ENCODE data around the gene CASP9. TPM values are rescaled to one million over a fixed set of nuclear protein-coding genes. Genes with fewer than 3 reads are reported as not detected.

The CASP9 gene
- total RNA-seq, 1 donor from 2014 or later: 6.7 TPM

DNA sequence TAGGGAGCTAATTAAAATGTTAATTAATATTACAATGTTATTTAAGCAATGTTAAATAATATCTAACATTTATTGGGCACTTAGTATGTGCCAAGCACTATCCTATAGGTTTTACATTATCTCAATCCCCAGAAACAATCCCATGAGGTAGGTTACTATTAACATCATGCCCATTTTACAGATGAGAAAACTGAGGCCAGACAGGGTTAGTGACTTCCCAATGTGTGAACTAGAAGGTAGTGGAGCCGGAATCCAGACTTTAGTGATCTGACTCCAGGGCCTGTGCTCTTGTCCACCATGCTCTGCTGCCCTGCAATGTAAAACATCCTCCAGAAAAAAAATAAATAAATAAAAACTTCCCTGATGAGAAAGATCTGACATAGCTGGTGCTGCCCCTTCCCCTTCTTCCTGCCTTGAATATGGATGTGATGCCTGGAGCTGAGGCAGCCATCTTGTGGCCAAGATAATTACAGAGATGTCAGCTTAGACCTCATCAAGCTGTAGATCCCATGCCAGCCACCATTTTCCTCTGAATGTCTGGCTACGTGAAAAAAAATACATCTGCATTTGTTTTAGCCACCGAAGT, 75.0 kb downstream of the CASP9 start:
- DNase-seq (ENCODE audit: low spot score): no peak

DNA sequence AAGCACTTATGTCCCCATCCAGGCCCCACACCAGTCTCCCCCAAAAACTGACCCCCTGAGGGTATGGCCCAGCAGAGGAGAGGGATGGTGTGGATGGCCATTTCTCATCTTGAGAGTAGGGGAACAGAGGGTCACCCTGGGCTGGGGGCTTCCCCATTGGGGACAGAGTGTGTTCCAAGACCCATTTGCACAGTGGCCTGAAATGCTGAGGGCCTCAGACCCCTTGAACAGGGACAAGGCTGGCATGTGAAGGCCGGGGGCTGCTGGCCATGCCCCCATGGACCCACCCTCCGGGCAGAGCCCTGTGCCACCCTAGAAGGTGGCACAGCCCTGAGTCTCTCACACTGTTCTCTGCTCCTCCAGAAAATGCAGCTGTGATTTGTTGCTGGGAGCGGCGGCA, 77.8 kb downstream of the CASP9 start:
- no peak for DNase-seq (ENCODE audit: low spot score)

DNA sequence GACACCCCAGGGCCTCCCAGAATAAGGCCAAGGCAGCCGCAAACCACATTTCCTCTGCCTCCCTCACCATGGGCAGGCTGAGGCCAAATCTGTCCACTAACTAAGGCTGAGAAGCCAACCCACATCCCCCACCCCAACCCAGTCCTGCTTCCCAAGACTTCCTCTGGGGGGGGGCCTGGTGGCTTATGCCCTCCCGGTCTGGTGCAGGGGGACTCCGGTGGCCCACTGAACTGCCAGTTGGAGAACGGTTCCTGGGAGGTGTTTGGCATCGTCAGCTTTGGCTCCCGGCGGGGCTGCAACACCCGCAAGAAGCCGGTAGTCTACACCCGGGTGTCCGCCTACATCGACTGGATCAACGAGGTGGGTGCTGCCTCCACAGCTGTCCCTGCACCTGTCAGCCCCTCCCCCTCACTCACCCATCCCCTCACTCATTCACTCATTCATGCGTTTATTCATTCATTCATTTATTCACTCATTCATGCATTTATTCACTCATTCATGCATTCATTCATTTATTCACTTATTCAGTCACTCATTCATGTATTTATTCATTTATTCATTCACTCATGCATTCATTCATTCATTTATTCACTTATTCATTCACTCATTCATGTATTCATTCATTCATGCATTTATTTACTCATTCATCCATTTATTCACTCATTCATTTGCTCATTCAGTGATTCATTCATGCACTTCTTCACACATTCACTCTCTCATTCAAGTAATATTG, 78.5 kb downstream of the CASP9 start:
- no peak for DNase-seq (ENCODE audit: low spot score)

DNA sequence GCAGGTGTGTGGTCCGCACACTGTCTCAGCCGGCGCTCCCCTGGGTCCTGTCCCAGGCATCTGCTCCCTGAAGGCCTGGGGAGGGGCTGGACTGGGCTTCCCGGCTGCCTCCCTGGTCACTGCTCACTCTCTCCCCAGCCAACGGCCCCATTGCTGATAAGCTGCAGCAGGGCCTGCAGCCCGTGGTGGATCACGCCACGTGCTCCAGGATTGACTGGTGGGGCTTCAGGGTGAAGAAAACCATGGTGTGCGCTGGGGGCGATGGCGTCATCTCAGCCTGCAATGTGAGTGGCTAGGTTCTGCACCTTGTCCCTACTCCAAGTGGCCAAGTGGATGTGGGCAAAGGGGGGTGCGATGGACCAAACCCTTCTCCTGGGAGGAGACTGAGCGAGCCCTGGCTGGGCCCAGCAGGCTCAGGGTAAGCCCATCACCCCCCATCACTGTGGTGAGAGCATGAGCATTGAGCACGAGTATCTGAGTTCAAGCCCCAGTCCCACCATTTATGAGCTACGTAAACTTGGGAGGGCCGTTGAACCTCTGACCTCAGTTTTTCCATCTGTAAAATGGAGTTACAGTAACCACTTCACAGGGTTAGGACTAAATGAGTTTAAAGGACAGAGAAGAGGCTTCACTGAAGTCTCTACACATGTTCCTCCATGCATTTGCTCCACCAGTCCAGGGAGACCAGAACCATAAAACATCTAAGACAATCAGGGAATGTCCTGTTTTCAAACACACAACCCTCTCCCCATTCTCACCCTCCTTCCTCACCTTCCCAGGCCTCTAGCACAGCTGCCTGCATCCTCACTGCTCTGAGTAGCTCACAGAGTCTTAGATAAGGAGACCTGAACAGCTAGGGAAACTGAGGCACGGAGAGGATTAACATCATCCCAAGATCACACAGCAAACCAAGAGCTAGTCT, 79.3 kb downstream of the CASP9 start:
- peak; percentile 69 for DNase-seq (ENCODE audit: low spot score)

DNA sequence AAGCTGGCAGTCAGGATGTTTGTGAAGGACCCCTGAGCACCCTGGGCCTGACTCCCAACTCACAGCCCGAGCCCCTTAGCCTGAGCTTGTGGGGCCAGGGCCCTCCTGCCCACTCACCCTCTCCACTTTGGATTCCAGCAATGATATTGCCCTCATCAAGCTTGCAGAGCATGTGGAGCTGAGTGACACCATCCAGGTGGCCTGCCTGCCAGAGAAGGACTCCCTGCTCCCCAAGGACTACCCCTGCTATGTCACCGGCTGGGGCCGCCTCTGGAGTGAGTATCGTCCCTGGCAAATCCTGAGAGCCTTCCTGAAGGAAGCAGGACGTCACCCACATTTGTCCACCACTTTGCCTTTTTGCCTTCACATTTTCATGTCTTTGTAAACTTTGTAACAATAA, 80.7 kb downstream of the CASP9 start:
- no peak for DNase-seq (ENCODE audit: low spot score)

DNA sequence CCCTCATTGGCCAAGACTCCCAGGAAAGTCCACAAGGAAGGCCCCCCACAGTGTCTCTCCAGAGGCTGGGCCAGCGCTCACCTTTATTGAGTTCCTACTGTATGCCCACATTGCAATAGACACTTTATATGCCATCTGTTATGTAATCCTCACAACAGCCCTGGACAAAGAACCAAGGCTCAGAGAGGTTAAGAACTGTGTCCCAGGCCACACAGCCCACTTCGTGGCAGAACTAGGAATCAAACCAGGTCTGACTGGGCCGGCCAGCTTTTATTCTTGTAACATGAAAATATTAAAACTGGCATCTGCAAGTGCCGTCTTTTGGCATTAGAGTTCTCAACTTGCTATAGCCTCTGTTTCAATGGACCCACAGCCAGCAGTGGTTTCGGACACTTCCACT, 81.3 kb downstream of the CASP9 start:
- no peak for DNase-seq (ENCODE audit: low spot score)

DNA sequence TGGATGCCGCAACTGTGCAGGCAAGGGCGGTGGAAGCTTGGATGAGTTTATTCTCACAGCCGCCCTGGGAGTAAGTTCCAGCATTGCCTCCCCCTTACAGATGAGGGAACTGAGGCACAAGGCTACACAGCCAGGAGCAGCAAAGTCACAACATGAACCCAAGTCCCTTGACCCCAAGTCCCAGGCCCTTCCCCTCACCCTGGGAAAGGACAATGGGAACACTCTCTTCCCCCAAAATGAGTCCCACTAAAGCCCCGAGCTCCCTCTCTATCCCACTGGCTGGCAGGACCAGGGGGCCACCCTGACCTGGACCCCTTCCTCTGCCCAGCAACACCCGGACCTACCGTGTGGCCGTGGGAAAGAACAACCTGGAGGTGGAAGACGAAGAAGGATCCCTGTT, 81.9 kb downstream of the CASP9 start:
- DNase-seq (ENCODE audit: low spot score): no peak

Other genes with a start within 250 kb of the CASP9 start
- gene EFHD2, start 114.3 kb downstream of the CASP9 start, total RNA-seq (ENCODE audit: insufficient read depth, low replicate concordance): 13.0 TPM
- 0.96 TPM for gene CTRC, start 85.8 kb downstream of the CASP9 start, total RNA-seq (ENCODE audit: insufficient read depth, low replicate concordance)
- gene CELA2A, start 67.5 kb downstream of the CASP9 start, total RNA-seq (ENCODE audit: insufficient read depth, low replicate concordance): not detected
- not detected for gene CELA2B, start 48.1 kb downstream of the CASP9 start, total RNA-seq (ENCODE audit: insufficient read depth, low replicate concordance)
- gene DNAJC16, start 2.6 kb upstream of the CASP9 start, total RNA-seq (ENCODE audit: insufficient read depth, low replicate concordance): 18.5 TPM
- 1.9 TPM for gene AGMAT, start 60.8 kb upstream of the CASP9 start, total RNA-seq (ENCODE audit: insufficient read depth, low replicate concordance)
- 16.1 TPM for gene DDI2, start 93.2 kb upstream of the CASP9 start, total RNA-seq (ENCODE audit: insufficient read depth, low replicate concordance)
- gene PLEKHM2, start 160.1 kb upstream of the CASP9 start, total RNA-seq (ENCODE audit: insufficient read depth, low replicate concordance): 26.0 TPM
- gene SLC25A34, start 212.0 kb upstream of the CASP9 start, total RNA-seq (ENCODE audit: insufficient read depth, low replicate concordance): 0.48 TPM
- gene TMEM82, start 218.3 kb upstream of the CASP9 start, total RNA-seq (ENCODE audit: insufficient read depth, low replicate concordance): not detected
- gene FBLIM1, start 234.6 kb upstream of the CASP9 start, total RNA-seq (ENCODE audit: insufficient read depth, low replicate concordance): 134 TPM

Data from umbilical cord (tissue), 2 donors.